ENCODE data around the gene CFAP61. TPM values are rescaled to one million over a fixed set of nuclear protein-coding genes. Genes with fewer than 3 reads are reported as not detected.

Gene CFAP61
- total RNA-seq, 2 donors from 2014 or later = 1.0 to 1.9 TPM

DNA sequence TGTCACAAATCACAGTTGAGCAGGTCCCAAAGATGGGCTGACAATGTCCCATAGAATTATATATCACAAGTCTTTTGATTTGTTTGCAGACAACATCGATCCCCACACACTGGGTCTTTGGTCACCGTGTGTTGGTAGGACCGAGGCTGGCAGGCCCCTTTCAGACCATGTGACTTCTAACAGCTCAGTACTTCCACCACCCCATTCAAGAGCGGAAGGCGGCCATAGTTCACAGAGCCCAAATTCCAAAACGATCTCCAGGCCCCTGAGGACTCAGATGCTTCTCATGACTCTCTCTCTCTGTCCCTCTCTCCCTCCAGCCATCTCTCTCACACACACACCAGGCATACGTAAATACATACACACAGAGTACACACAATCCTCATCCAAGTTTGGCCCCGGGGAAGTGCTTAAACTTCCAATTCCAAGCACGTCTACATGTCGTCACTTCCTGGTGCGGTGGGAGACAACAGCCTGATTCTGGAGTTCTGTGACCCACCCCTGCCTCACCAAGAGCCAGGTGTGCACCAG is 159.7 kb downstream of the CFAP61 start:
- peak overlapping the region in 1 of 2 donors; percentile 51 for H3K27ac ChIP-seq
- H3K4me1 ChIP-seq = peaks cover 0 to 15% of the 10 kb centered on the region in 2 donors
- no peak for DNase-seq (ENCODE audit: low spot score)

DNA sequence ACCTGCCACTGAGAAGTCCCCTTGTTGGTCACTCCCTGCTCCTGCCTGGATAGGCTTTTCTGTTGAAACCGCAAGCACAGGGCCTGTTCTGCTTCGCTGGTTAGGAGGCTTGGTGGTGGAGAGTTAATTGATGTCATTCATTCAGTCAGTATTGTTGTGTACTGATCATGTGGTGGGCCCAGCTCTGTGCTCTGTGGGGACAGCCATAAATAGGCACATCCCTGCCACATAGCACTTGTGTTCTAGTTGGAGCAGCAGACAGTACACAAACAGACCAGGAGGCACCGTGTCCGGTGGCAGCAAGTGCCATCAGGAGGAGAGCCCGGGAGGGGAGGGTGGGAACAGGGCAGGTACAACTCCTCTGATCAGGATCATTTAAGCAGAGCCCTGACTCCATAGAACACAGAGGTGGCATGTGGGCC is 160.4 kb downstream of the CFAP61 start:
- H3K9me3 ChIP-seq = no peaks in the 10 kb centered on the region
- DNase-seq (ENCODE audit: low spot score) = no peak
- no peaks in the 10 kb centered on the region for H3K36me3 ChIP-seq
- TF ChIP-seq, protein P1, sequence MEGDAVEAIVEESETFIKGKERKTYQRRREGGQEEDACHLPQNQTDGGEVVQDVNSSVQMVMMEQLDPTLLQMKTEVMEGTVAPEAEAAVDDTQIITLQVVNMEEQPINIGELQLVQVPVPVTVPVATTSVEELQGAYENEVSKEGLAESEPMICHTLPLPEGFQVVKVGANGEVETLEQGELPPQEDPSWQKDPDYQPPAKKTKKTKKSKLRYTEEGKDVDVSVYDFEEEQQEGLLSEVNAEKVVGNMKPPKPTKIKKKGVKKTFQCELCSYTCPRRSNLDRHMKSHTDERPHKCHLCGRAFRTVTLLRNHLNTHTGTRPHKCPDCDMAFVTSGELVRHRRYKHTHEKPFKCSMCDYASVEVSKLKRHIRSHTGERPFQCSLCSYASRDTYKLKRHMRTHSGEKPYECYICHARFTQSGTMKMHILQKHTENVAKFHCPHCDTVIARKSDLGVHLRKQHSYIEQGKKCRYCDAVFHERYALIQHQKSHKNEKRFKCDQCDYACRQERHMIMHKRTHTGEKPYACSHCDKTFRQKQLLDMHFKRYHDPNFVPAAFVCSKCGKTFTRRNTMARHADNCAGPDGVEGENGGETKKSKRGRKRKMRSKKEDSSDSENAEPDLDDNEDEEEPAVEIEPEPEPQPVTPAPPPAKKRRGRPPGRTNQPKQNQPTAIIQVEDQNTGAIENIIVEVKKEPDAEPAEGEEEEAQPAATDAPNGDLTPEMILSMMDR (IDR thresholded peaks at IDR 0.05) = no peak
- H3K27ac ChIP-seq = peak overlapping the region in 1 of 2 donors; percentile 51
- H3K4me3 ChIP-seq = no peak overlapping the region
- H3K4me1 ChIP-seq = peaks cover 0 to 15% of the 10 kb centered on the region in 2 donors
- no peaks in the 10 kb centered on the region for H3K27me3 ChIP-seq

More for the DNA sequence above, 159.7 kb downstream of the CFAP61 start:
- Histone ChIP-seq H3K36me3 (no peaks in the 10 kb centered on the region), H3K9me3 (no peaks in the 10 kb centered on the region), H3K27me3 (no peaks in the 10 kb centered on the region), H3K4me3 (no peak overlapping the region)
- TF ChIP-seq, protein P1 (IDR thresholded peaks at IDR 0.05) = no peak

DNA sequence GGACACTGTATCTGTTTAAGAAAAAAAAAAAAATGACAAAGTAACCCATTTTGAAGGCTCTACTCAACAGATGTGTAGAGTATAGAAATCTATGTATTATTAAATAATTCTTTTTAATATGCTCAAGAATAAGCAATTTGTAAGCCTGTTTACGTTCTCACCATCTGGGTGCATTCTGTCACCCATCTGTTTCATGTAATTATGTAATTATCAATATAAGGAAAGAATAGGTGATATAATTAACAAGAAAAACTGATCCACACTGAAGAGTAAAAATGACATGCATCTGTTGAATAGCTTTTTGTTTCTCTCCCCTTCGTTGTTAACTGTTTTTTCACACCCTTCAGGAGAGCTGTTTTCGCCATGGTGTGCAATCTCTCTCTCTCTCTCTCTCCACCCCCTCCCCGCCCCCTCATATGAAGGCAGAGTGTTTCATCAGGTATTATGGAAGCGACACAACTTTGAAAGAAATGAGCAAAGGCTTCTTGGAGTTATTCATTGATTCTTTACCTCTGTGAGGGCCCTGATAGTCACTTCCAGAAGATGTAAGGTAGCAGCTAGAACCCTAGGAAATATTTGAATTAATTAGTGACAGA is 161.3 kb downstream of the CFAP61 start:
- DNase-seq (ENCODE audit: low spot score) = no peak
- Histone ChIP-seq H3K27ac (no peak overlapping the region), H3K36me3 (no peaks in the 10 kb centered on the region), H3K4me1 (peaks cover 0 to 15% of the 10 kb centered on the region in 2 donors), H3K9me3 (no peaks in the 10 kb centered on the region), H3K27me3 (no peaks in the 10 kb centered on the region), H3K4me3 (no peak overlapping the region)
- TF ChIP-seq, protein P1 (IDR thresholded peaks at IDR 0.05) = no peak

DNA sequence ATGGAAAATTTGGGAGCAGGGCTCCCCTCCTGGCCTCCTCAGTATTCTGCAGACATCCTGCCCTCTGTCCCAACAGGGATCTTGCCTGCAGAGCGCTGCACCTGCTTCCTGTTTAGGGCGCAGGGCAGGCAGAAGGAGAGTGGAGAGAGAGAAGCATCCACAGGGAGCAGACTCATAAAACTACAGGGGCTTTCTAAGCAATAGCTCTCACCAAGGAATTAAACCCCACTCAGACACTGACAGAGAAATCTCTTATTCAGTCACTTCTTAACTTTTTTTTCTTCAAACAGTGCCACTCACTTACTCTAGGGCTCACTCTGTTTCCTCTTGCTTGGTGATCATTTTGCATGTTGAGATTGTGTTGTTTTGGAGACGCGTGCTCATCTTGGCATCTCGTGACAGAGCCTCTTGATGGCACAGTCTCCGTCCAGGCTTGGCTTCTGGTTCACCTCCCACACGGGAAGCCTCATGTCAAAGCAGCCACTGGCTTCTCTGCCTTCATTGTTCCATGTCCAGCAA is 162.5 kb downstream of the CFAP61 start:
- Histone ChIP-seq H3K36me3 (no peaks in the 10 kb centered on the region), H3K9me3 (peaks cover 0 to 9% of the 10 kb centered on the region in 2 donors), H3K4me1 (peaks cover 0 to 15% of the 10 kb centered on the region in 2 donors), H3K27me3 (no peaks in the 10 kb centered on the region), H3K4me3 (no peak overlapping the region), H3K27ac (peak overlapping the region; percentile 29 to 69)
- no peak for DNase-seq (ENCODE audit: low spot score)
- TF ChIP-seq, protein P1 (IDR thresholded peaks at IDR 0.05) = no peak

DNA sequence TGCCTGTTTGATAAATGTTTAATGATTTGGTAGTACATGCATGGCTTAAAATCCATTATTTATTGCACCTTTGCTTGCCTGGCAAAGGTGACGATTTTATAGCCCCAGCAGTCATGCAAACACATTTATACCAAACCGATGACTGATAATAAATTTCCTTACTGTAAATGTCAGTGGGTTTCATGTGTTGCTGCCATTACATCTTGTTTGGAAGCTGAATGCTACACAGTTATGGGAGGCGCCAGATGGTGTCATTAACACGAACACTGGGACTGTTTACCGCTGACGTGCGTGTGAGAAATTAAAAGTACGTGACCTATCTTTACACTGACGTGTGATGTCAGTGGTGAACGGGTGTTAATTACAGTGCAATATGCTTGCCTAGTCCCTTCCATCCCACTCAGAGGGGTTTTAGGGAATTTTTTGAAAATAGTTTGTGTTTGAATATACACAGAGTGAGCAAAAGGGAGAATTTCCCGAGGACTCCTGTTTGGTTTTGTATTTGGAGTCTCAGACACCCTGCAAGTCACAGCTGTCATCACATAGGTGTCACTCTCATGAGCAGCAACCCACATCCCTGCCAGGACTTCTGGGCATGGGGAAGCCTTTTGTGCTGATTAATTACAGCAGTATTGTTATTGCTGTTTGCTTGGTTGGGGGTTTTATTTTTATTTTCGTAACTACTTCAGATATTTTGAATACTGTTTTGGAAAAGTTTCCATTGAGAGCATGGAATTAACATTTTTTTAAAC is 163.8 kb downstream of the CFAP61 start:
- peaks cover 0 to 15% of the 10 kb centered on the region in 2 donors for H3K4me1 ChIP-seq
- peaks cover 0 to 9% of the 10 kb centered on the region in 2 donors for H3K9me3 ChIP-seq
- no peak for DNase-seq (ENCODE audit: low spot score)
- no peak overlapping the region for H3K4me3 ChIP-seq
- TF ChIP-seq, protein P1 (IDR thresholded peaks at IDR 0.05) = no peak
- no peaks in the 10 kb centered on the region for H3K36me3 ChIP-seq
- peak overlapping the region; percentile 63 to 69 for H3K27ac ChIP-seq
- no peaks in the 10 kb centered on the region for H3K27me3 ChIP-seq
